HEK293T (cell line): Measurements from ENCODE around the gene SEC23IP.

Experiments used
- ARNT ChIP-seq: fragments of 450-650 bp; IDR thresholded peaks from 2 replicates; pipeline ENCODE4 v1.6.1; 2017; ENCODE audit warnings: mild to moderate bottlenecking
- BHLHE40 ChIP-seq: fragments of 450-650 bp; IDR thresholded peaks from 2 replicates; pipeline ENCODE4 v1.6.1; 2016; ENCODE audit warnings: mild to moderate bottlenecking, moderate library complexity, borderline replicate concordance
- FOXA1 ChIP-seq: fragments of 450-650 bp; IDR thresholded peaks from 2 replicates; pipeline ENCODE4 v1.6.1; 2016; ENCODE audit warnings: mild to moderate bottlenecking
- FOXM1 ChIP-seq: fragments of 450-650 bp; IDR thresholded peaks from 2 replicates; pipeline ENCODE4 v1.6.1; 2017; ENCODE audit warnings: mild to moderate bottlenecking, borderline replicate concordance
- LEF1 ChIP-seq: fragments of 450-650 bp; IDR thresholded peaks from 2 replicates; pipeline ENCODE4 v1.6.1; 2017; ENCODE audit warnings: mild to moderate bottlenecking, borderline replicate concordance
- SP1 ChIP-seq: fragments of 450-650 bp; IDR thresholded peaks from 2 replicates; pipeline ENCODE4 v1.6.1; 2017
- SUZ12 ChIP-seq: fragments of 450-650 bp; IDR thresholded peaks from 2 replicates; pipeline ENCODE4 v1.6.1; 2016; ENCODE audit warnings: mild to moderate bottlenecking
- ZNF384 ChIP-seq: fragments of 450-650 bp; IDR thresholded peaks from 2 replicates; pipeline ENCODE4 v1.6.1; 2016

DNA sequence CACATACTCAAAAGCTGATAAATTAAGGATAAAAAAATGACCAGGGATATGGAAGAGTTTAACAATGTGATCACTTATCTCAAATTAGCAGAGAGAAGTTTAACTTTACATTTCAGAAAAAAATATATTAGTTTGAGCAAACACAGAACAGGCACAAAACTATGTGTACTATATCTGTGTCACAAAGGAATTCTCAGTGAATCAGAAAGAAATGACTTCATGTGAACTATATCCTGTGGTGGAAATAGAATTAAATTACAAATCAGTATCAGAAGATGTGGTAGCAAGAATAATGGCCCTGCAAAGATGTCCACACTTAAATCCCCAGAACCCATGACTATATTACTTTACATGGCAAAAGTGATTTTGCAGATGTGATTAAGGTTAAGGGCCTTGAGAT, 70.3 kb downstream of the SEC23IP start:
- TF ChIP-seq FOXA1, result no peak
- TF ChIP-seq FOXM1, result no peak
- no peak for TF ChIP-seq ARNT
- no peak for TF ChIP-seq SUZ12
- TF ChIP-seq LEF1, result no peak
- TF ChIP-seq SP1, result no peak
- no peak for TF ChIP-seq BHLHE40
- no peak for TF ChIP-seq ZNF384
